Activated B cell treated with CpG ODN at 0.5 μM for 24 hours (primary cell): Measurements from ENCODE around the gene OGFRL1. TPM values are rescaled to one million over a fixed set of nuclear protein-coding genes. Genes with fewer than 3 reads are reported as not detected.

ENCODE experiments used
- ATAC-seq: fragments of 200-7000 bp; cut with Tn5 transposase; one replicate; pipeline ENCODE4 v1.10.0; 2021; ENCODE audit warnings: low read depth, mild to moderate bottlenecking, moderate library complexity
- CTCF ChIA-PET: fragments of 350-600 bp; sonication (Branson Sonifier 250); formaldehyde crosslinking; loops from one replicate; lab custom pipeline; 2021; ENCODE audit warnings: antibody characterized with exemption; lab: Charles Lee
- POLR2A ChIA-PET: fragments of 350-600 bp; sonication (Branson Sonifier 250); formaldehyde crosslinking; loops from one replicate; lab custom pipeline; 2021; ENCODE audit warnings: antibody characterized with exemption; lab: Charles Lee
- DNase-seq: peaks from one replicate; pipeline ENCODE4 v3.0.0; 2022
- H3K27ac Mint-ChIP-seq: one replicate; pipeline ENCODE4 v1.8.0; 2020; ENCODE audit warnings: mixed read lengths
- H3K27me3 Mint-ChIP-seq: one replicate; pipeline ENCODE4 v1.8.0; 2021; ENCODE audit warnings: mixed read lengths
- H3K36me3 Mint-ChIP-seq: one replicate; pipeline ENCODE4 v1.8.0; 2021; ENCODE audit warnings: low read depth, mixed read lengths
- H3K4me1 Mint-ChIP-seq: one replicate; pipeline ENCODE4 v1.8.0; 2021; ENCODE audit warnings: mixed read lengths
- H3K4me3 Mint-ChIP-seq: one replicate; pipeline ENCODE4 v1.8.0; 2020; ENCODE audit warnings: mild to moderate bottlenecking, mixed read lengths
- H3K9me3 Mint-ChIP-seq: one replicate; pipeline ENCODE4 v1.8.0; 2020; ENCODE audit warnings: mixed read lengths
- CTCF ChIP-seq: fragments of 200-600 bp; IDR thresholded peaks from one replicate; pipeline ENCODE4 v1.8.0; 2022; ENCODE audit warnings: antibody characterized with exemption, mild to moderate bottlenecking
- intact Hi-C: fragments of 100-400 bp; cut with micrococcal nuclease; formaldehyde crosslinking; loops from one replicate; pipeline ENCODE4 v1.15.1; 2024
- total RNA-seq: library from RNA; stranded (reverse); gene quantifications from 2 replicates; pipeline ENCODE4 v1.2.3, GENCODE V29; 2022

Gene OGFRL1
- total RNA-seq, 1 donor from 2014 or later: 18.4 TPM

GRCh38 chr6:71345476-71346333, 57.1 kb downstream of the OGFRL1 start:
- ATAC-seq (no peak), DNase-seq (no peak)
- ChIA-PET POLR2A (no interaction called here), CTCF (interaction anchor here (2.5 kb wide), 1 partner anchor 155 kb away, joined by 12 read pairs; no protein-coding TSS in a partner anchor)
- peak overlapping the region; percentile 24 for H3K27ac Mint-ChIP-seq
- TF ChIP-seq CTCF: no peak
- no peak overlapping the region for H3K4me3 Mint-ChIP-seq
- H3K36me3 Mint-ChIP-seq: no peaks in the 10 kb centered on the region
- intact Hi-C loops: loop anchor here (10.0 kb wide), 1 partner anchor 331 kb away; no protein-coding TSS in a partner anchor
- peaks cover 4% of the 10 kb centered on the region for H3K27me3 Mint-ChIP-seq
- no peaks in the 10 kb centered on the region for H3K9me3 Mint-ChIP-seq
- peaks cover 16% of the 10 kb centered on the region for H3K4me1 Mint-ChIP-seq

GRCh38 chr6:71346334-71346694, 57.7 kb downstream of the OGFRL1 start:
- POLR2A ChIA-PET: no interaction called here
- CTCF ChIA-PET: interaction anchor here (2.5 kb wide), 1 partner anchor 155 kb away, joined by 12 read pairs; no protein-coding TSS in a partner anchor
- no peak for ATAC-seq
- no peak for DNase-seq
- H3K4me1 Mint-ChIP-seq: peaks cover 16% of the 10 kb centered on the region
- H3K9me3 Mint-ChIP-seq: no peaks in the 10 kb centered on the region
- intact Hi-C loops: loop anchor here (10.0 kb wide), 1 partner anchor 332 kb away; no protein-coding TSS in a partner anchor
- peaks cover 4% of the 10 kb centered on the region for H3K27me3 Mint-ChIP-seq
- TF ChIP-seq CTCF: no peak
- H3K4me3 Mint-ChIP-seq: no peak overlapping the region
- no peaks in the 10 kb centered on the region for H3K36me3 Mint-ChIP-seq
- peak overlapping the region; percentile 24 for H3K27ac Mint-ChIP-seq

- no peak overlapping the region for H3K27ac Mint-ChIP-seq
- ChIA-PET POLR2A (no interaction called here), CTCF (interaction anchor here (1.7 kb wide), 1 partner anchor 157 kb away, joined by 8 read pairs; no protein-coding TSS in a partner anchor)
- H3K4me1 Mint-ChIP-seq: peaks cover 16% of the 10 kb centered on the region
- TF ChIP-seq CTCF: no peak
- intact Hi-C loops: loop anchor here (10.0 kb wide), 1 partner anchor 332 kb away; no protein-coding TSS in a partner anchor
- H3K36me3 Mint-ChIP-seq: no peaks in the 10 kb centered on the region
- ATAC-seq: no peak
- peaks cover 4% of the 10 kb centered on the region for H3K27me3 Mint-ChIP-seq
- DNase-seq: no peak
- no peaks in the 10 kb centered on the region for H3K9me3 Mint-ChIP-seq
- no peak overlapping the region for H3K4me3 Mint-ChIP-seq
Observed at GRCh38 chr6:71347119-71347518, 58.5 kb downstream of the OGFRL1 start.

- Mint-ChIP-seq H3K4me1 (peaks cover 19% of the 10 kb centered on the region), H3K36me3 (no peaks in the 10 kb centered on the region), H3K27me3 (peaks cover under 1% of the 10 kb centered on the region), H3K9me3 (no peaks in the 10 kb centered on the region), H3K27ac (no peak overlapping the region), H3K4me3 (no peak overlapping the region)
- ATAC-seq: no peak
- POLR2A ChIA-PET: no interaction called here
- CTCF ChIA-PET: interaction anchor here (1.2 to 2.7 kb wide), 3 partner anchors 158 to 394 kb away, joined by 3 to 28 read pairs (median 14); no protein-coding TSS in a partner anchor
- peak; percentile 54 for TF ChIP-seq CTCF
- intact Hi-C loops: loop anchor here (1.0 to 10.0 kb wide), 5 partner anchors 61 to 643 kb away; partner anchors contain the start of genes B3GAT2 and OGFRL1
- DNase-seq: no peak
Observed at GRCh38 chr6:71349395-71349794, 60.8 kb downstream of the OGFRL1 start.
